Lower lobe of right lung (tissue), 2 donors: Measurements from ENCODE around the gene COL18A1. TPM values are rescaled to one million over a fixed set of nuclear protein-coding genes. Genes with fewer than 3 reads are reported as not detected.

ENCODE experiments used
- ATAC-seq, 2 donors: fragments of 200-7000 bp; cut with Tn5 transposase; one replicate each; pipeline ENCODE4 v1.9.1; 2020 to 2022; ENCODE audit warnings: mild to moderate bottlenecking in 2 of 2, moderate library complexity in 2 of 2
- DNase-seq: peaks from one replicate; pipeline ENCODE4 v3.0.0-alpha.2; 2020
- H3K27ac ChIP-seq: fragments of 200-600 bp; one replicate; pipeline ENCODE4 v1.8.0; 2022
- H3K27me3 ChIP-seq: fragments of 200-600 bp; one replicate; pipeline ENCODE4 v1.8.0; 2022; ENCODE audit warnings: low read depth
- H3K36me3 ChIP-seq: fragments of 200-600 bp; one replicate; pipeline ENCODE4 v1.8.0; 2022; ENCODE audit warnings: mild to moderate bottlenecking
- H3K4me1 ChIP-seq: fragments of 200-600 bp; one replicate; pipeline ENCODE4 v1.8.0; 2022
- H3K4me3 ChIP-seq: fragments of 200-600 bp; one replicate; pipeline ENCODE4 v1.8.0; 2022; ENCODE audit warnings: mild to moderate bottlenecking
- H3K9me3 ChIP-seq: fragments of 200-600 bp; one replicate; pipeline ENCODE4 v1.8.0; 2022
- intact Hi-C: fragments of 100-400 bp; cut with DNase I; formaldehyde crosslinking; loops from one replicate; pipeline ENCODE4 v1.11.0; 2022
- total RNA-seq: library from RNA; stranded (reverse); fragmentation: NEBNext Ultra II Directional; extraction: Animal tissue kit (Norgen Biotek cat#: 25700); gene quantifications from one replicate; pipeline ENCODE4 v1.2.1, GENCODE V29; 2021
- TF ChIP-seq, protein P1 (sequence below): fragments of 200-600 bp; IDR thresholded peaks from one replicate; pipeline ENCODE4 v1.8.0; 2022; ENCODE audit warnings: antibody characterized with exemption, mild to moderate bottlenecking
- donor health status: DM: no; HTN: yes; CAD: no; lungs with severe emphysema.

The COL18A1 gene
- total RNA-seq, 1 donor from 2014 or later: 45.1 TPM

DNA sequence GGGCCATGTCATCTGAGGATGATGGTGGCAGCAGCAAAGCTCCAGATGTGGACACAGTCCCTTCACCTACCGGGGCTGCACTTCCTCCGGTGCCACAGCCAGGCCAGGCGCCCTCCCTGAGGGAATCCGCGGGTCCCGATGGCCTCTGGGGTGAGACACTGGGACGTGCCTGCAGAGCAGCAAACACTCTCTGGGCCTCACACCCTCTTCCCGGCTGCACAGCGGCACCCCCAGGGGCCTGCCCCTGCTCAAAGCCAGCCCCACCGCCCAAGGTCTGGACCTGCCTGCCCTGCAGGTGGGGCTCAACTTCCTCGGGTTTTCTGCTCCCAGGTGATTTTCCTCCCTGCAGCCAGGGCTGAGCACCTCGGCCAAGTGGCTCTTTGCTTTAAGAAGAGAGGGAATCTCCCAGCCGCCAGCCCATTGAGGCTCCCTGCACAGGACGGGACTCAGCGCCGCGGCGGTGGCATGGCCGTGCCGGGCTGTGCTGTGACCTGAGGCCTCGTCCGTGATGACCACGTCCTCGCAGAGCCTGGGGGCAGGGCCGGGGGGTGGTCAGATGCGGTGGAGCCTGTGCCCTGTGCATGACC, 21.3 kb upstream of the COL18A1 start:
- ATAC-seq (no peak), DNase-seq (peak; percentile 44)

DNA sequence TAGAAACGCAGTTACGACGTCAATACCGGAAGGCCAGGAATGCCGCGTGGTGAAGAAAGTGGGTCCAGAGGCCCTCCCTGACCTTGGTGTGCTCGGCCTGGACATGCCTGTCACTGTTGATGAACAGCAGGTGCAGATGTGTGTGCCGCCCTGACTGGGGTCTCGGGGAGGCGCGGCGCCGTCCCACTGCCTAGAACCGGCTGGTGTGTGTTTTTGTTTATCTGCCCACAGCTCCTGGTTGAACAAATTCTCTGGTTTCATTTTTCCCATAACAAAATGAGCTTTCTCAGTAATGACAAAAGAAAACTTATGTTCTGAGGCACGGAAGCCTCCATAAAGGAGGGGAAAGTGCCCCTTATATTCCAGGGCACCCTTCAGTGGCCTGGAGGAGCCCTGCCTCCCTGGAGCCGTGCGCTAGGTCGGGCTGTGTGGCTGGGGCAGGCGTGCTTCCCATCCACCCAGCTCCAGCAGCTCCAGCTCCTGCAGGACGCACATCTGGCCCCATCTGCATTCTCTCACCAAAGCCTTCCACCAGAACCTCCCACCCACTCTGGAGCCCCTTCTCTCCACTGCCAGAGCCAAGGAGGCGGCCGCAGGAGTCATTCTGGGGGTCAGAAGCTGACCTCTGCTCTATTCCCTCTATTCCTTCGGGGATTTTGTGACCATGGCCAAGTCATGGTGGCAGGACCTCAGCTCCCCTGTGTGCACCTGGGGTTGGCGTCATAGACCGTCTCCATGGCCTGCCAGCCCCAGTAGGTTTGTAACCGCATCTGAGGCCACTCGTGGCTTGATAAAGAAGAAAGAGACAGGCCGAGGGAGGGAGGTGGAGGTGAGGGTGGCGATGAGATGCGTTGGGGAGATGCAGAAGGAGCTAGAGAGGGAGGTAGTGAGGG, 20.1 kb upstream of the COL18A1 start:
- intact Hi-C loops: no loop called here
- H3K27me3 ChIP-seq: peaks cover 8% of the 10 kb centered on the region
- H3K9me3 ChIP-seq: no peaks in the 10 kb centered on the region
- H3K27ac ChIP-seq: no peak overlapping the region
- peaks cover 14% of the 10 kb centered on the region for H3K4me1 ChIP-seq
- ATAC-seq (no peak), DNase-seq (peak; percentile 28)
- H3K4me3 ChIP-seq: no peak overlapping the region
- TF ChIP-seq, protein P1, sequence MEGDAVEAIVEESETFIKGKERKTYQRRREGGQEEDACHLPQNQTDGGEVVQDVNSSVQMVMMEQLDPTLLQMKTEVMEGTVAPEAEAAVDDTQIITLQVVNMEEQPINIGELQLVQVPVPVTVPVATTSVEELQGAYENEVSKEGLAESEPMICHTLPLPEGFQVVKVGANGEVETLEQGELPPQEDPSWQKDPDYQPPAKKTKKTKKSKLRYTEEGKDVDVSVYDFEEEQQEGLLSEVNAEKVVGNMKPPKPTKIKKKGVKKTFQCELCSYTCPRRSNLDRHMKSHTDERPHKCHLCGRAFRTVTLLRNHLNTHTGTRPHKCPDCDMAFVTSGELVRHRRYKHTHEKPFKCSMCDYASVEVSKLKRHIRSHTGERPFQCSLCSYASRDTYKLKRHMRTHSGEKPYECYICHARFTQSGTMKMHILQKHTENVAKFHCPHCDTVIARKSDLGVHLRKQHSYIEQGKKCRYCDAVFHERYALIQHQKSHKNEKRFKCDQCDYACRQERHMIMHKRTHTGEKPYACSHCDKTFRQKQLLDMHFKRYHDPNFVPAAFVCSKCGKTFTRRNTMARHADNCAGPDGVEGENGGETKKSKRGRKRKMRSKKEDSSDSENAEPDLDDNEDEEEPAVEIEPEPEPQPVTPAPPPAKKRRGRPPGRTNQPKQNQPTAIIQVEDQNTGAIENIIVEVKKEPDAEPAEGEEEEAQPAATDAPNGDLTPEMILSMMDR: no peak
- no peaks in the 10 kb centered on the region for H3K36me3 ChIP-seq

More for the DNA sequence above, 21.3 kb upstream of the COL18A1 start:
- intact Hi-C loops: no loop called here
- Histone ChIP-seq H3K27ac (no peak overlapping the region), H3K4me1 (peaks cover 14% of the 10 kb centered on the region), H3K4me3 (no peak overlapping the region), H3K36me3 (no peaks in the 10 kb centered on the region), H3K27me3 (peaks cover 8% of the 10 kb centered on the region), H3K9me3 (no peaks in the 10 kb centered on the region)
- TF ChIP-seq, protein P1: no peak

DNA sequence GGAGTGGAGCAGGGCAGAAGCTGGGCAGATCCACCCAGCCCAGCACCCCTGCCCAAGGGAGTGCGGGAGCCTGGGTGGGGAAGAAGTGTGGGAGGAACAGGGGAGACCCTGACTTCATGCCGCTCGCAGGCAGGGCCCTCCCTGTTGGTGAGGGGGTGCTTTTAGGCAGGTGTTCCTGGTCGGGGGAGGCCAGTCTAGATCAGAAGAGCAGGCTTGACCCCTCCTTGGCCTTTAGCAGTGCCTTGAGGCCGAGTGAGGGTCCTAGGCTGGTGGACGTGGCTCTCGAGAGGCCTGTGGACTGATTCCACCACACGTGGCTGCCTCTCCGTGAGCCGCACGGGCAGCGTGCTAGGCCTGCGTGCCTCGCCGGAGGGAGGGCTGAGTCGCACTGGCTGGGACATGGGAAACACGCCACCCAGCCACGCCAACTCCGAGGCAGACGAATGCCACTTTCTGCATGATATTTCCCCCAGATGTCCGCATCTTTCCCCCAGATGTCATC, 19.4 kb upstream of the COL18A1 start:
- DNase-seq (peak; percentile 25), ATAC-seq (no peak)
- intact Hi-C loops: no loop called here
- Histone ChIP-seq H3K4me3 (no peak overlapping the region), H3K36me3 (no peaks in the 10 kb centered on the region), H3K27me3 (peaks cover 8% of the 10 kb centered on the region), H3K4me1 (peaks cover 14% of the 10 kb centered on the region), H3K9me3 (no peaks in the 10 kb centered on the region), H3K27ac (no peak overlapping the region)
- TF ChIP-seq, protein P1: no peak

DNA sequence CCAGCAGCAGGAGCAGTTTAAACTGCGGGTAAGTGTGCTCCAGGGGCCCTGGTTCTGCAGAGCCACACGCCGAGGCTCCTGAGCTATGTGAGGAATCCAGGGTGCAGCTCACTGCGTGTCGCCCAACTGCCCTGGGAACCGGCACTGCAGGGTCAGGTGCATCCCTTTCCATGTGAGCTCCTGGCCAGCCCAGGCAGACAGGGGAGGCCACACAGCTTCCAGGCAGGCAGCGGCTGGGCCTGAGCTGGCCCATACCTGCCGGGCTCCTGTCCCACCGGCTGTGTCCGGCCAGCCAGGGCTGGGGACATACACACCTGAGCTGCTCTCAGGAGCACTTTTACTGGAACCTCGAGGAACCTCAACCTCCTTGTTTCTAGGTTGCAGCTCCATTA, 18.6 kb upstream of the COL18A1 start:
- H3K27ac ChIP-seq: no peak overlapping the region
- DNase-seq: peak; percentile 51
- ATAC-seq: peak; percentile 54 to 70
- TF ChIP-seq, protein P1: no peak
- peaks cover 8% of the 10 kb centered on the region for H3K27me3 ChIP-seq
- no peaks in the 10 kb centered on the region for H3K9me3 ChIP-seq
- no peaks in the 10 kb centered on the region for H3K36me3 ChIP-seq
- intact Hi-C loops: no loop called here
- peaks cover 14% of the 10 kb centered on the region for H3K4me1 ChIP-seq
- no peak overlapping the region for H3K4me3 ChIP-seq

DNA sequence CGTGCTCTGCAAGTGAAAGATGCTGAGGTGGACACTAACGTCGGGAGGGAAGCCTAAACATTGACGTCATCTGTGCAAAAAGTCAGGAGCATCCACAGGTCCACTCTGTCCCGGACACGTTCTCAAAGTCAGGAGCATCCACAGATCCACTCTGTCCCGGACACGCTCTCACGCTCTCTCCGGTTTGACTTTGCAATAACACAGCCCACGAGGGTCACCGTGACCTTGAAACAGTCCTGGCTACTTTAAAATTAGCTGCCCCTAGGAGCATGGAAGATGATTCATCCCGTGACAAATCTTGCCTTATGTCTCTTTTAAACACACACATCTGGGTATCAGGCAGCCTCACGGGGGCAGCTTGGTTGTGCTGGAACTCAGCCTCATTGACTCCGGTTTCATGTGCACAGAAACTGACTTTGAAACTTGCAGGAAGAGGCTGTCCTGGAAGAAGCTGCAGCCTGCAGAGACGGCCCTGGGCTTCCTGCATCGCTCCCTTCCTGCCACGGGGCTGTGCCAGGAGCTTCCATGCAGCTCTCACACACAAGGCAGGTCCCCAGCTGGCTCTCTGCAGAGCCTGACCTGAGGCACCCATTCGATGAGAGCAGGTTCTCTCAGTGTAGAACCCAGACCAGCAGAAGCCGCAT, 18.1 kb upstream of the COL18A1 start:
- H3K4me1 ChIP-seq: peaks cover 14% of the 10 kb centered on the region
- H3K9me3 ChIP-seq: no peaks in the 10 kb centered on the region
- H3K27ac ChIP-seq: peak overlapping the region; percentile 39
- no peaks in the 10 kb centered on the region for H3K36me3 ChIP-seq
- H3K4me3 ChIP-seq: no peak overlapping the region
- peak; percentile 7 to 12 for ATAC-seq
- peaks cover 8% of the 10 kb centered on the region for H3K27me3 ChIP-seq
- TF ChIP-seq, protein P1: no peak
- intact Hi-C loops: no loop called here
- DNase-seq: peak; percentile 44
